Gastrocnemius medialis (tissue), 4 donors: Measurements from ENCODE around the gene MN1.

Source experiments
- POLR2A ChIP-seq, 2 donors: fragments of 450-650 bp; IDR thresholded peaks; one replicate each; pipeline ENCODE4 v1.6.1; 2017; ENCODE audit warnings: antibody characterized with exemption in 2 of 2, mild to moderate bottlenecking in 2 of 2, moderate library complexity in 2 of 2
- TF ChIP-seq, protein P1 (sequence below), 5 experiments: fragments of 450-650 bp in 3 of 5; fragments of 200-600 bp in 2 of 5; sonication (generic) in 2 of 5; IDR thresholded peaks in 4 of 5; conservative IDR thresholded peaks in 1 of 5; 1 replicate in 4 of 5; 2 replicates in 1 of 5; pipeline ENCODE4 v1.5.1; 2016 to 2019; ENCODE audit warnings: antibody characterized with exemption in 5 of 5, mild to moderate bottlenecking in 3 of 5, moderate library complexity in 3 of 5

DNA sequence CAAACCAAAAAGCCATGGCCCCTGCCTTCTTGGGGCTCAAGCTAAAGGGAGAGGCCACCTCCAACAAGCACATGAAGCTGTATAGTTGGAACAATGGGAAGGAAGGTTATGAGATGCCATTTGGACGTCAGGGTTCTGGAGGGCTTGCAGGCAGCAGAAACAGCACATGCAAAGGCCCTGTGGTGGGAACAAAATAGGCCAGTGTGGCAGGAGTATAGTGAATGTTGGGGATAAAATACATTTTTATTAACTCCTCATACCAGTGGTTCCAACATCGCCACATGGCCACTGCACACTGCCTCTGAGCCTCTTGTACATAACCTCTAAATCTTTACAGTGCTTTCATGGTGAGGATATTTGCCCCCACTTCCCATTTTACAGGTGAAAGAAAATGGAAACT, 32.2 kb upstream of the MN1 start:
- TF ChIP-seq, protein P1, sequence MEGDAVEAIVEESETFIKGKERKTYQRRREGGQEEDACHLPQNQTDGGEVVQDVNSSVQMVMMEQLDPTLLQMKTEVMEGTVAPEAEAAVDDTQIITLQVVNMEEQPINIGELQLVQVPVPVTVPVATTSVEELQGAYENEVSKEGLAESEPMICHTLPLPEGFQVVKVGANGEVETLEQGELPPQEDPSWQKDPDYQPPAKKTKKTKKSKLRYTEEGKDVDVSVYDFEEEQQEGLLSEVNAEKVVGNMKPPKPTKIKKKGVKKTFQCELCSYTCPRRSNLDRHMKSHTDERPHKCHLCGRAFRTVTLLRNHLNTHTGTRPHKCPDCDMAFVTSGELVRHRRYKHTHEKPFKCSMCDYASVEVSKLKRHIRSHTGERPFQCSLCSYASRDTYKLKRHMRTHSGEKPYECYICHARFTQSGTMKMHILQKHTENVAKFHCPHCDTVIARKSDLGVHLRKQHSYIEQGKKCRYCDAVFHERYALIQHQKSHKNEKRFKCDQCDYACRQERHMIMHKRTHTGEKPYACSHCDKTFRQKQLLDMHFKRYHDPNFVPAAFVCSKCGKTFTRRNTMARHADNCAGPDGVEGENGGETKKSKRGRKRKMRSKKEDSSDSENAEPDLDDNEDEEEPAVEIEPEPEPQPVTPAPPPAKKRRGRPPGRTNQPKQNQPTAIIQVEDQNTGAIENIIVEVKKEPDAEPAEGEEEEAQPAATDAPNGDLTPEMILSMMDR (IDR thresholded peaks at IDR 0.05 in 4 of 5, conservative IDR thresholded peaks at IDR 0.05 in 1 of 5), result no peak
- no peak for TF ChIP-seq POLR2A (IDR thresholded peaks at IDR 0.05)
